OCI-LY7 (cell line): ENCODE measurements around the gene GABRR2. TPM values are rescaled to one million over a fixed set of nuclear protein-coding genes. Genes with fewer than 3 reads are reported as not detected.
"Not testable (repeated sequence)": the region's sequence is repeated elsewhere in the genome, so short reads cannot be mapped to it uniquely, and the experiment has no call there.

Experiments
- BruUV-seq: library from RNA; stranded (reverse); fragments of 400-500 nt; replicated peaks from 2 replicates; lab custom pipeline; 2021; lab: Mats Ljungman, UMichigan
- CTCF ChIA-PET: fragments of 300-600 bp; sonication (Branson Sonifier 250); formaldehyde crosslinking; loops from one replicate; lab custom pipeline; 2022; ENCODE audit warnings: antibody characterized with exemption; ENCODE audit not compliant: unreplicated experiment; lab: Charles Lee
- POLR2A ChIA-PET: fragments of 300-600 bp; sonication (Branson Sonifier 250); formaldehyde crosslinking; loops from one replicate; lab custom pipeline; 2022; ENCODE audit warnings: antibody characterized with exemption; lab: Charles Lee
- DNase-seq: peaks from one replicate; pipeline ENCODE4 v3.0.0-alpha.2; 2015; ENCODE audit warnings: low spot score
- H2AFZ ChIP-seq: fragments of 200-600 bp; sonication (generic), shearing (Covaris generic); 2 replicates; pipeline ENCODE4 v1.6.1; 2014; ENCODE audit warnings: mild to moderate bottlenecking, antibody characterized with exemption, low read length, moderate library complexity
- H3K27ac ChIP-seq: fragments of 200-600 bp; sonication (generic); 2 replicates; pipeline ENCODE4 v1.5.1; 2014; ENCODE audit warnings: mixed run types, low read depth, mild to moderate bottlenecking, moderate library complexity, low read length, inconsistent platforms; ENCODE audit not compliant: poor library complexity, severe bottlenecking
- H3K36me3 ChIP-seq: fragments of 200-600 bp; sonication (generic); 2 replicates; pipeline ENCODE4 v1.6.1; 2014; ENCODE audit warnings: mild to moderate bottlenecking, antibody characterized with exemption, low read length, moderate library complexity, mixed read lengths; ENCODE audit not compliant: insufficient read depth
- H3K4me1 ChIP-seq: fragments of 200-600 bp; sonication (generic); 2 replicates; pipeline ENCODE4 v1.5.1; 2014; ENCODE audit warnings: mild to moderate bottlenecking, low read length; ENCODE audit not compliant: insufficient read depth, poor library complexity, severe bottlenecking
- H3K4me2 ChIP-seq: fragments of 200-600 bp; sonication (generic); 2 replicates; pipeline ENCODE4 v1.6.1; 2014; ENCODE audit warnings: mild to moderate bottlenecking, low read length
- H3K4me3 ChIP-seq: fragments of 200-600 bp; sonication (generic); 2 replicates; pipeline ENCODE4 v1.5.1; 2014; ENCODE audit warnings: mild to moderate bottlenecking, low read depth, low read length; ENCODE audit not compliant: poor library complexity, severe bottlenecking
- H3K79me2 ChIP-seq: fragments of 200-600 bp; sonication (generic); 2 replicates; pipeline ENCODE4 v1.6.1; 2016; ENCODE audit warnings: low read depth, mild to moderate bottlenecking, low read length, moderate library complexity, mixed read lengths; ENCODE audit not compliant: insufficient read depth
- H3K9me2 ChIP-seq: fragments of 200-600 bp; sonication (generic); 2 replicates; pipeline ENCODE4 v1.6.1; 2016; ENCODE audit warnings: mild to moderate bottlenecking, low read length, mixed read lengths; ENCODE audit not compliant: insufficient read depth
- H3K9me3 ChIP-seq: fragments of 200-600 bp; sonication (generic); 2 replicates; pipeline ENCODE4 v1.6.1; 2014; ENCODE audit warnings: mild to moderate bottlenecking, mixed run types, low read length, mixed read lengths
- H4K20me1 ChIP-seq: fragments of 200-600 bp; sonication (generic); 2 replicates; pipeline ENCODE4 v1.6.1; 2014; ENCODE audit warnings: mild to moderate bottlenecking, antibody characterized with exemption, low read length, moderate library complexity, mixed read lengths; ENCODE audit not compliant: insufficient read depth
- EZH2phosphoT487 ChIP-seq: fragments of 200-600 bp; sonication (generic); IDR thresholded peaks from 2 replicates; pipeline ENCODE4 v1.6.1; 2018; ENCODE audit warnings: low read depth, borderline replicate concordance, mild to moderate bottlenecking, mixed run types, antibody characterized with exemption, low read length, moderate library complexity, mixed read lengths
- intact Hi-C: fragments of 100-400 bp; cut with micrococcal nuclease; formaldehyde crosslinking; loops from one replicate; pipeline ENCODE4 v1.10.0; 2022; ENCODE audit not compliant: unreplicated experiment
- total RNA-seq, 2 experiments: library from RNA; depleted of rRNA in 1 of 2; stranded (reverse); fragments of >200 nt in 1 of 2; shearing (Covaris generic) in 1 of 2; gene quantifications; 2 replicates each; pipeline ENCODE4 v1.2.3, GENCODE V29; 2014 to 2022
- TF ChIP-seq, protein P1 (sequence below): fragments of 200-600 bp; sonication (generic); conservative IDR thresholded peaks from 2 replicates; pipeline ENCODE4 v1.5.1; 2014; ENCODE audit warnings: mild to moderate bottlenecking, antibody characterized with exemption, low read length, moderate library complexity, mixed read lengths

GABRR2 gene
- total RNA-seq, 2 experiments from 2014 or later, result 5.2 to 7.0 TPM

DNA sequence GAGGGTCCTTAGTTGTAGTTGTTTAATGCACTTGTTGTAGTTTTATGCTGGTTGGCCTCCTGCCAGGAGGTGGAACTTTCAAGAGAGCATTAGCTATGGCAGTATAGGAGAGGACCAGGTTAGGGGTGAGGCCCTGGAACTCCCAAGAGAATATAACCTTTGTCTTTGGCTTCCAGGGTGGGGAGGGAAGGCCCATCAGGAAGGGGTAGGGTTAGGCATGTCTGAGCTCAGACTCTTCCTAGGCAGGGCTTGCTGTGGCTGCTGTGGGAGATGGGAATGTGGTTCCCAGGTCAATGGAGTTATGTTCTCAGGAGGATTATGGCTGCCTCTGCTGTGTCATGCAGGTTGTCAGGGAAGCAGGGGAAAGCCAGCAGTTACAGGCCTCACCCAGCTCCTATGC lies 77.9 kb downstream of the GABRR2 start:
- Histone ChIP-seq H4K20me1 (no peaks in the 10 kb centered on the region), H3K4me2 (no peak overlapping the region), H2AFZ (no peak overlapping the region), H3K4me1 (peaks cover 16% of the 10 kb centered on the region), H3K79me2 (no peaks in the 10 kb centered on the region), H3K27ac (no peak overlapping the region), H3K9me2 (no peaks in the 10 kb centered on the region), H3K9me3 (no peaks in the 10 kb centered on the region), H3K36me3 (no peaks in the 10 kb centered on the region), H3K4me3 (no peak overlapping the region)
- ChIA-PET CTCF (no interaction called here), POLR2A (interaction anchor here (0.6 to 1.2 kb wide), 2 partner anchors 27 to 110 kb away, joined by 3 to 6 read pairs; no protein-coding TSS in a partner anchor)
- no peak for DNase-seq
- no peak for TF ChIP-seq EZH2phosphoT487
- TF ChIP-seq, protein P1, sequence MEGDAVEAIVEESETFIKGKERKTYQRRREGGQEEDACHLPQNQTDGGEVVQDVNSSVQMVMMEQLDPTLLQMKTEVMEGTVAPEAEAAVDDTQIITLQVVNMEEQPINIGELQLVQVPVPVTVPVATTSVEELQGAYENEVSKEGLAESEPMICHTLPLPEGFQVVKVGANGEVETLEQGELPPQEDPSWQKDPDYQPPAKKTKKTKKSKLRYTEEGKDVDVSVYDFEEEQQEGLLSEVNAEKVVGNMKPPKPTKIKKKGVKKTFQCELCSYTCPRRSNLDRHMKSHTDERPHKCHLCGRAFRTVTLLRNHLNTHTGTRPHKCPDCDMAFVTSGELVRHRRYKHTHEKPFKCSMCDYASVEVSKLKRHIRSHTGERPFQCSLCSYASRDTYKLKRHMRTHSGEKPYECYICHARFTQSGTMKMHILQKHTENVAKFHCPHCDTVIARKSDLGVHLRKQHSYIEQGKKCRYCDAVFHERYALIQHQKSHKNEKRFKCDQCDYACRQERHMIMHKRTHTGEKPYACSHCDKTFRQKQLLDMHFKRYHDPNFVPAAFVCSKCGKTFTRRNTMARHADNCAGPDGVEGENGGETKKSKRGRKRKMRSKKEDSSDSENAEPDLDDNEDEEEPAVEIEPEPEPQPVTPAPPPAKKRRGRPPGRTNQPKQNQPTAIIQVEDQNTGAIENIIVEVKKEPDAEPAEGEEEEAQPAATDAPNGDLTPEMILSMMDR, result no peak
- no TSS peak for BruUV-seq
- intact Hi-C loops, result no loop called here

- H3K27ac ChIP-seq, H4K20me1 ChIP-seq, H3K36me3 ChIP-seq, H3K4me3 ChIP-seq, H2AFZ ChIP-seq, H3K9me2 ChIP-seq, H3K9me3 ChIP-seq, H3K4me1 ChIP-seq, H3K4me2 ChIP-seq, POLR2A ChIA-PET, BruUV-seq, DNase-seq, CTCF ChIA-PET, intact Hi-C loops, H3K79me2 ChIP-seq: not testable (repeated sequence)
Observed at GRCh38 chr6:89233605-89234004, 81.5 kb downstream of the GABRR2 start.

GRCh38 chr6:89222712-89223039 lies 92.4 kb downstream of the GABRR2 start:
- TF ChIP-seq, protein P1, result no peak
- no peak for TF ChIP-seq EZH2phosphoT487
- BruUV-seq, result no TSS peak

More at GRCh38 chr6:89222712-89223039, 92.4 kb downstream of the GABRR2 start:
- H3K79me2 ChIP-seq, result no peaks in the 10 kb centered on the region
- no peak overlapping the region for H2AFZ ChIP-seq
- peaks cover under 1% of the 10 kb centered on the region for H3K4me1 ChIP-seq
- no peak overlapping the region for H3K4me2 ChIP-seq
- no peaks in the 10 kb centered on the region for H3K9me3 ChIP-seq
- CTCF ChIA-PET, result no interaction called here
- H3K9me2 ChIP-seq, result no peaks in the 10 kb centered on the region
- H3K36me3 ChIP-seq, result no peaks in the 10 kb centered on the region
- intact Hi-C loops, result no loop called here
- no peak overlapping the region for H3K4me3 ChIP-seq
- no peaks in the 10 kb centered on the region for H4K20me1 ChIP-seq
- no peak for DNase-seq
- POLR2A ChIA-PET, result interaction anchor here (0.7 kb wide), 1 partner anchor 14 kb away, joined by 3 read pairs; no protein-coding TSS in a partner anchor
- H3K27ac ChIP-seq, result no peak overlapping the region
